SK-N-MC (cell line): ENCODE results near the gene SHANK3.

ENCODE experiments used
- EZH2 ChIP-seq: fragments of 200-600 bp; sonication (generic); IDR thresholded peaks from one replicate; pipeline ENCODE4 v1.6.1; 2017; ENCODE audit warnings: antibody characterized with exemption
- POLR2AphosphoS5 ChIP-seq: IDR thresholded peaks from 2 replicates; pipeline ENCODE4 v1.6.1; 2012; ENCODE audit warnings: mild to moderate bottlenecking, low read depth, low read length, borderline replicate concordance

- TF ChIP-seq EZH2 (no peak), POLR2AphosphoS5 (no peak)
Observed at GRCh38 chr22:50705851-50706351, 33.3 kb downstream of the SHANK3 start.
